Endothelial cell of umbilical vein (primary cell): Measurements from ENCODE around the gene MCTP2.

Experiments
- EZH2 ChIP-seq: IDR thresholded peaks from 2 replicates; pipeline ENCODE4 v1.6.1; 2012; ENCODE audit warnings: borderline replicate concordance, low read depth, mild to moderate bottlenecking, moderate library complexity, low read length, inconsistent platforms; ENCODE audit not compliant: severe bottlenecking
- FOS ChIP-seq: IDR thresholded peaks from 2 replicates; pipeline ENCODE4 v1.6.1; 2011; ENCODE audit warnings: mild to moderate bottlenecking, low read length, moderate library complexity, borderline replicate concordance; ENCODE audit not compliant: insufficient read depth
- JUN ChIP-seq: IDR thresholded peaks from 2 replicates; pipeline ENCODE4 v1.6.1; 2011; ENCODE audit warnings: borderline replicate concordance, low read depth; ENCODE audit not compliant: insufficient read length, insufficient read depth
- MYC ChIP-seq: IDR thresholded peaks from one replicate; pipeline ENCODE4 v1.6.1; 2011; ENCODE audit warnings: mild to moderate bottlenecking, low read depth, low read length
- POLR2A ChIP-seq: IDR thresholded peaks from 2 replicates; pipeline ENCODE4 v1.6.1; 2012; ENCODE audit warnings: low read depth, mild to moderate bottlenecking, control low read depth, low read length
- POLR2AphosphoS5 ChIP-seq: IDR thresholded peaks from 2 replicates; pipeline ENCODE4 v1.6.1; 2012; ENCODE audit warnings: low read depth, mild to moderate bottlenecking, control low read depth, low read length, moderate library complexity; ENCODE audit not compliant: insufficient read depth
- TF ChIP-seq, protein P1 (sequence below), 2 donors: IDR thresholded peaks; 1 replicate in 1 of 2; 2 replicates in 1 of 2; pipeline ENCODE4 v1.5.1; 2011; ENCODE audit warnings: low read length in 2 of 2, mild to moderate bottlenecking in 2 of 2, moderate library complexity in 2 of 2, control low read depth in 1 of 2, inconsistent platforms in 1 of 2, low read depth in 1 of 2; ENCODE audit not compliant: insufficient read depth in 1 of 2; ENCODE audit errors: extremely low read depth in 1 of 2
- TF ChIP-seq, protein P2 (sequence below): IDR thresholded peaks from 2 replicates; pipeline ENCODE4 v1.6.1; 2011; ENCODE audit not compliant: insufficient read depth, insufficient read length

DNA sequence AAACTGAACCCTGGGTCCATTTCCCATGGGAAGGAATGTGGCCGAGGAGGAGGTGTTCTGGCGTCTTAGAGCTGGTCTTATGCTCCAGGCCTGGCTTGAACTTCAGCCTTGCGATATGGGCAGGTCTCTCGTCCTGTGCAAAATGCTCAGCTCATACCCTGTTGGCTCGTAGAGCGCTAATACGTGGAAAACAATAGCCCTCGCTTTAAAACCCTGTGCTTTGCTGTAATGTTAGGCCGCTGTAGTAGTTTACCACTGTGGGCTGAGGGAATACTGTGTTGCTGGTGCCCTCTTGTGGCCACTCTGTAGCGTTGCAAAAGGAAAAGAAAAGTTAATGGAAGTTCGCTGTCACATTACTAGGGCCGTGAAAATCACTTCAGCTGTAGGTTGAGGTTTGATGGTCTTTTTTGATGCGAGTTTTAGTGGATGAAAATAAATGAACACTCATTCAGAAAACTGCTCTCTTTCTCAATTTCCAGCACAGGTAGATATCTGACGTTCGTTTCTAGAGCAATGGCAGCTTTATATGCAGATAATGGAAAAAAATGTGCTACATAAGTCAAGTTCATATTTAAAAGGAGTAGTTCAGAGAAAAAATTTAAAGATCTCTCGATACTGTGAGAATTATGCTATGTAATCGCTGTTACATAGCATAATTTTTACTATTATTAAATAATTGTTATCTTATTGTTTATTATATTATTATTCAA lies 92.9 kb downstream of the MCTP2 start:
- TF ChIP-seq, protein P1, sequence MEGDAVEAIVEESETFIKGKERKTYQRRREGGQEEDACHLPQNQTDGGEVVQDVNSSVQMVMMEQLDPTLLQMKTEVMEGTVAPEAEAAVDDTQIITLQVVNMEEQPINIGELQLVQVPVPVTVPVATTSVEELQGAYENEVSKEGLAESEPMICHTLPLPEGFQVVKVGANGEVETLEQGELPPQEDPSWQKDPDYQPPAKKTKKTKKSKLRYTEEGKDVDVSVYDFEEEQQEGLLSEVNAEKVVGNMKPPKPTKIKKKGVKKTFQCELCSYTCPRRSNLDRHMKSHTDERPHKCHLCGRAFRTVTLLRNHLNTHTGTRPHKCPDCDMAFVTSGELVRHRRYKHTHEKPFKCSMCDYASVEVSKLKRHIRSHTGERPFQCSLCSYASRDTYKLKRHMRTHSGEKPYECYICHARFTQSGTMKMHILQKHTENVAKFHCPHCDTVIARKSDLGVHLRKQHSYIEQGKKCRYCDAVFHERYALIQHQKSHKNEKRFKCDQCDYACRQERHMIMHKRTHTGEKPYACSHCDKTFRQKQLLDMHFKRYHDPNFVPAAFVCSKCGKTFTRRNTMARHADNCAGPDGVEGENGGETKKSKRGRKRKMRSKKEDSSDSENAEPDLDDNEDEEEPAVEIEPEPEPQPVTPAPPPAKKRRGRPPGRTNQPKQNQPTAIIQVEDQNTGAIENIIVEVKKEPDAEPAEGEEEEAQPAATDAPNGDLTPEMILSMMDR (IDR thresholded peaks at IDR 0.05; ENCODE audit: extremely low read depth in 1 of 2, insufficient read depth in 1 of 2, low read depth in 1 of 2, low read length in 2 of 2) = peak; percentile 79 to 84
- TF ChIP-seq JUN (no peak), EZH2 (no peak), POLR2A (no peak), MYC (no peak), FOS (no peak), POLR2AphosphoS5 (no peak)
- TF ChIP-seq, protein P2, sequence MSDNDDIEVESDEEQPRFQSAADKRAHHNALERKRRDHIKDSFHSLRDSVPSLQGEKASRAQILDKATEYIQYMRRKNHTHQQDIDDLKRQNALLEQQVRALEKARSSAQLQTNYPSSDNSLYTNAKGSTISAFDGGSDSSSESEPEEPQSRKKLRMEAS = no peak
